SU-DHL-6 (cell line): ENCODE results near the gene MBP.

Experiments used
- CTCF ChIP-seq: fragments of 200-600 bp; sonication (generic); IDR thresholded peaks from one replicate; pipeline ENCODE4 v1.5.1; 2017; ENCODE audit warnings: antibody characterized with exemption, mild to moderate bottlenecking, low read length, moderate library complexity; ENCODE audit not compliant: insufficient read depth, poor library complexity, severe bottlenecking
- EZH2phosphoT487 ChIP-seq: fragments of 200-600 bp; sonication (generic), shearing (Covaris generic); conservative IDR thresholded peaks from 2 replicates; pipeline ENCODE4 v1.6.1; 2018; ENCODE audit warnings: mild to moderate bottlenecking, antibody characterized with exemption, low read length, moderate library complexity, mixed read lengths

- TF ChIP-seq CTCF (no peak), EZH2phosphoT487 (no peak)
These were observed 85.6 kb downstream of the MBP start for GRCh38 chr18:77046994-77047393.
